SK-N-SH (cell line): ENCODE data around the gene MINK1. TPM values are rescaled to one million over a fixed set of nuclear protein-coding genes. Genes with fewer than 3 reads are reported as not detected.

Experiments used
- CTCF ChIA-PET: fragments of 300-600, 350-600 bp; formaldehyde crosslinking; extraction: SDS; loops from one replicate; lab custom pipeline; 2021; lab: Yijun Ruan, JAX
- POLR2A ChIA-PET: fragments of 350-600 bp; sonication (Branson Sonifier 250); formaldehyde crosslinking; extraction: SDS; loops from one replicate; lab custom pipeline; 2020; ENCODE audit warnings: antibody characterized with exemption, inconsistent platforms; lab: Yijun Ruan, JAX
- DNase-seq: peaks from one replicate; pipeline ENCODE4 v3.0.0; 2012
- H2AFZ ChIP-seq: fragments of 200-600 bp; sonication (generic); 2 replicates; pipeline ENCODE4 v1.8.1; 2016; ENCODE audit warnings: antibody characterized with exemption, mild to moderate bottlenecking, low read depth
- H3F3A ChIP-seq: fragments of 200-600 bp; sonication (generic); replicated peaks from 2 replicates; pipeline ENCODE3; 2016; ENCODE audit warnings: antibody characterized with exemption, mild to moderate bottlenecking; ENCODE audit not compliant: insufficient read depth
- H3K27ac ChIP-seq, 2 experiments: fragments of 200-500 bp in 1 of 2; fragments of 200-600 bp in 1 of 2; sonication (Bioruptor generic) in 1 of 2; sonication (generic), shearing (Covaris generic) in 1 of 2; 2 replicates each; pipeline versions ENCODE4 v1.5.1 to v1.6.1; 2014 to 2016; ENCODE audit warnings: low read depth in 2 of 2, inconsistent platforms in 1 of 2, low read length in 1 of 2, mild to moderate bottlenecking in 1 of 2, mixed read lengths in 1 of 2
- H3K27me3 ChIP-seq: fragments of 200-600 bp; sonication (generic), shearing (Covaris generic); 2 replicates; pipeline ENCODE4 v1.6.1; 2016; ENCODE audit warnings: mixed run types; ENCODE audit not compliant: insufficient read depth
- H3K36me3 ChIP-seq, 2 experiments: fragments of 200-500 bp in 1 of 2; fragments of 200-600 bp in 1 of 2; sonication (Bioruptor generic) in 1 of 2; sonication (generic) in 1 of 2; replicated peaks in 1 of 2; 2 replicates each; pipeline versions ENCODE3 to v1.5.1; 2014 to 2016; ENCODE audit warnings: low read length in 1 of 2, mild to moderate bottlenecking in 1 of 2; ENCODE audit not compliant: insufficient read depth in 2 of 2, control insufficient read depth in 1 of 2
- H3K4me1 ChIP-seq, 2 experiments: fragments of 200-500 bp in 1 of 2; fragments of 200-600 bp in 1 of 2; sonication (Bioruptor generic) in 1 of 2; sonication (generic), shearing (Covaris generic) in 1 of 2; 2 replicates each; pipeline versions ENCODE4 v1.5.1 to v1.6.1; 2014 to 2016; ENCODE audit warnings: low read depth in 1 of 2, low read length in 1 of 2, mixed run types in 1 of 2; ENCODE audit not compliant: insufficient read depth in 2 of 2, control insufficient read depth in 1 of 2
- H3K4me2 ChIP-seq: fragments of 200-600 bp; sonication (generic), shearing (Covaris generic); 2 replicates; pipeline ENCODE4 v1.6.1; 2017; ENCODE audit warnings: mixed run types
- H3K4me3 ChIP-seq, 2 experiments: fragments of 200-500 bp in 1 of 2; fragments of 200-600 bp in 1 of 2; sonication (Bioruptor generic) in 1 of 2; sonication (generic), shearing (Covaris generic) in 1 of 2; 2 replicates each; pipeline versions ENCODE4 v1.5.1 to v1.8.1; 2014 to 2016; ENCODE audit warnings: low read depth in 2 of 2, inconsistent platforms in 1 of 2, low read length in 1 of 2, mild to moderate bottlenecking in 1 of 2, mixed read lengths in 1 of 2, moderate library complexity in 1 of 2
- H3K79me2 ChIP-seq: fragments of 200-600 bp; sonication (generic); 2 replicates; pipeline ENCODE4 v1.8.1; 2017; ENCODE audit warnings: mild to moderate bottlenecking; ENCODE audit not compliant: insufficient read depth
- H3K9ac ChIP-seq: fragments of 200-600 bp; sonication (generic); 2 replicates; pipeline ENCODE4 v1.6.1; 2017; ENCODE audit warnings: mixed run types
- H3K9me2 ChIP-seq: fragments of 200-600 bp; sonication (generic); 2 replicates; pipeline ENCODE4 v1.6.1; 2017; ENCODE audit warnings: mixed run types
- H3K9me3 ChIP-seq: fragments of 200-600 bp; sonication (generic); 2 replicates; pipeline ENCODE4 v1.6.1; 2017; ENCODE audit warnings: mixed run types, mild to moderate bottlenecking, moderate library complexity
- H4K20me1 ChIP-seq: fragments of 200-600 bp; sonication (generic); 2 replicates; pipeline ENCODE4 v1.6.1; 2017; ENCODE audit warnings: mild to moderate bottlenecking, mixed run types; ENCODE audit not compliant: insufficient read depth
- CHD2 ChIP-seq: fragments of 150-350 bp; IDR thresholded peaks from 2 replicates; pipeline ENCODE4 v1.6.1; 2018; ENCODE audit warnings: low read length; ENCODE audit not compliant: partially characterized antibody
- CTCF ChIP-seq: fragments of 200-600 bp; sonication (generic); IDR thresholded peaks from 2 replicates; pipeline ENCODE4 v1.6.1; 2017; ENCODE audit warnings: antibody characterized with exemption, mild to moderate bottlenecking, moderate library complexity
- FOSL2 ChIP-seq: IDR thresholded peaks from 2 replicates; pipeline ENCODE4 v1.4.0; 2012; ENCODE audit warnings: low read depth, mild to moderate bottlenecking, moderate library complexity, borderline replicate concordance
- FOXJ3 ChIP-seq: sonication (generic); formaldehyde crosslinking; IDR thresholded peaks from 2 replicates; pipeline ENCODE4 v1.5.1; 2020; ENCODE audit warnings: mild to moderate bottlenecking, missing genetic modification reagents
- GABPA ChIP-seq: IDR thresholded peaks from 2 replicates; pipeline ENCODE4 v1.4.0; 2012; ENCODE audit warnings: low read depth, mild to moderate bottlenecking
- MXI1 ChIP-seq: IDR thresholded peaks from 2 replicates; pipeline ENCODE4 v1.6.1; 2012; ENCODE audit warnings: mild to moderate bottlenecking, low read depth, low read length, improper control_type of control experiment
- POLR2AphosphoS5 ChIP-seq: IDR thresholded peaks from 2 replicates; pipeline ENCODE4 v1.6.1; 2012; ENCODE audit warnings: low read depth, low read length
- SIN3A ChIP-seq: IDR thresholded peaks from 2 replicates; pipeline ENCODE4 v1.6.1; 2012; ENCODE audit warnings: low read depth, mild to moderate bottlenecking, low read length, moderate library complexity, borderline replicate concordance
- SMC3 ChIP-seq: IDR thresholded peaks from 2 replicates; pipeline ENCODE4 v1.6.1; 2012; ENCODE audit warnings: low read depth, low read length, improper control_type of control experiment
- WGBS: methylation state at CpG from one replicate; pipeline ENCODE4 v1.1.6; 2017; ENCODE audit warnings: low lambda C conversion rate; 5-methylcytosine and 5-hydroxymethylcytosine counted together
- polyA plus RNA-seq, 3 experiments: library from polyadenylated mRNA; depleted of rRNA; stranded (reverse); fragments of >200 nt; gene quantifications; 2 replicates each; pipeline ENCODE4 v1.2.3, GENCODE V29; 2012

The MINK1 gene
- polyA plus RNA-seq, 1 of the 3 experiments (the other 2 are of a cell fraction) = 64.7 TPM

- POLR2A ChIA-PET = no interaction called here
- Histone ChIP-seq H3K9me3 (no peaks in the 10 kb centered on the region), H3K9me2 (no peaks in the 10 kb centered on the region), H3K4me3 (no peak overlapping the region), H3F3A (peaks cover 3% of the 10 kb centered on the region), H3K9ac (no peak overlapping the region), H3K4me1 (peaks cover 7 to 30% of the 10 kb centered on the region in 2 experiments; a peak in 3 of 4 replicates), H3K27ac (no peak overlapping the region), H4K20me1 (peaks cover 39% of the 10 kb centered on the region), H3K4me2 (no peak overlapping the region), H3K36me3 (peaks cover 0 to 11% of the 10 kb centered on the region in 2 experiments), H3K27me3 (no peaks in the 10 kb centered on the region), H2AFZ (no peak overlapping the region), H3K79me2 (peaks cover 78% of the 10 kb centered on the region)
- CTCF ChIA-PET = interaction anchor here (1.0 to 3.5 kb wide), 4 partner anchors 14 to 48 kb away, joined by 3 to 19 read pairs (median 6); no protein-coding TSS in a partner anchor
- TF ChIP-seq MXI1 = no peak
- TF ChIP-seq SMC3 = no peak
- TF ChIP-seq CHD2 = no peak
- WGBS = 94% methylated on average over 4 of the region's 4 CpGs
- no peak for DNase-seq
Observed at GRCh38 chr17:4836221-4836620, 3.1 kb downstream of the MINK1 start.

- no peaks in the 10 kb centered on the region for H3K27me3 ChIP-seq
- DNase-seq = no peak
- CTCF ChIA-PET = interaction anchor here (0.7 to 3.5 kb wide), 8 partner anchors 10 to 65 kb away, joined by 3 to 19 read pairs (median 4); partner anchors contain the start of genes CHRNE and GLTPD2
- TF ChIP-seq SMC3 (no peak), GABPA (no peak), FOXJ3 (CRISPR knock-in tag) (no peak), SIN3A (no peak), CHD2 (no peak), FOSL2 (no peak), CTCF (no peak), POLR2AphosphoS5 (no peak)
- WGBS = 92% methylated on average over 11 of the region's 13 CpGs
- H2AFZ ChIP-seq = no peak overlapping the region
- POLR2A ChIA-PET = interaction anchor here (0.9 kb wide), 1 partner anchor 13 kb away, joined by 3 read pairs; no protein-coding TSS in a partner anchor
- H4K20me1 ChIP-seq = peaks cover 51% of the 10 kb centered on the region
- no peak overlapping the region for H3K4me2 ChIP-seq
- H3K4me1 ChIP-seq = peaks cover 7 to 30% of the 10 kb centered on the region in 2 experiments; a peak in 3 of 4 replicates
- peaks cover 3% of the 10 kb centered on the region for H3F3A ChIP-seq
- no peak overlapping the region for H3K9ac ChIP-seq
- H3K9me3 ChIP-seq = no peaks in the 10 kb centered on the region
- no peaks in the 10 kb centered on the region for H3K9me2 ChIP-seq
- H3K27ac ChIP-seq = peak overlapping the region in 1 of 2 experiments; percentile 30; a peak in 1 of 4 replicates
- H3K79me2 ChIP-seq = peaks cover 92% of the 10 kb centered on the region
- no peak overlapping the region for H3K4me3 ChIP-seq
- peaks cover 0 to 11% of the 10 kb centered on the region in 2 experiments for H3K36me3 ChIP-seq
Observed at GRCh38 chr17:4837471-4838308, 4.5 kb downstream of the MINK1 start.
